Left lobe of liver (tissue), 2 donors: Measurements from ENCODE around the gene DDX60. TPM values are rescaled to one million over a fixed set of nuclear protein-coding genes. Genes with fewer than 3 reads are reported as not detected.

Experiments
- ATAC-seq: fragments of 200-7000 bp; cut with Tn5 transposase; one replicate; pipeline ENCODE4 v1.9.1; 2020; ENCODE audit warnings: mild to moderate bottlenecking, moderate library complexity
- DNase-seq: peaks from one replicate; pipeline ENCODE4 v3.0.0-alpha.2; 2020; ENCODE audit warnings: low spot score
- total RNA-seq: library from RNA; stranded (reverse); gene quantifications from one replicate; pipeline ENCODE4 v1.2.1, GENCODE V29; 2021
- donor health status: DM: no; HTN: no; CAD: no; lungs with moderate emphysema.
- donor health status: DM: no; HTN: yes; CAD: no.

The DDX60 gene
- total RNA-seq, 1 donor from 2014 or later = 4.3 TPM

DNA sequence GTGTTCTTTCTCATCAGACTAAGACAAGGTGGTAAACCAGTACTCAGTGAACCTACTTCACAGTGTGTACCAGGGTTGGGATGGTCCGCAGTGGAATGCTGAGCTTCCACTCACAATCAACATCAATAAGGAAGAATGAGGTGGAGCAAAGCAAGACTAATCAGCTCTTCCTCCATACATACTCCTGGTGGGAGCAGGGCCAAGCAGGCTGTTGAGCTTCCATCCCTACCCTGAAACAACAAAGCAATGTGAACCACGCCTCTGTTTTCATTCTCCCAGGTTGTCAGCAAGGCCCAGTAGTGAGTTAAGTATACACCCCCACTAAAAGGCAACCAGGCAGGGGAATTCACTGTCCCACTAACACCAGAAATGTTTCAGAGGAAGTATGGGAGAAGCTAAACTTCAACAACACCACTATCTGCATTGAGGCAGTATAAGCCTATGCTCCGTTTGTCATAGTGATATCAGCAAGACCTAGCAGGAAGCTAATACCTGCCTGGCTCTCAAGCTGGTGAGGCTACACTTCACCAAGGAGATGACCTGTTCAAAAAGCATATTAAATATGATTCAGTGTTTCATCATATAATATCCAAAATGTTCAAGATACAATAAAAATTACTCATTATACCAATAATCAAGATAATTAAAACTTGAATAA is 109.5 kb downstream of the DDX60 start:
- no peak for ATAC-seq
- DNase-seq = no peak

DNA sequence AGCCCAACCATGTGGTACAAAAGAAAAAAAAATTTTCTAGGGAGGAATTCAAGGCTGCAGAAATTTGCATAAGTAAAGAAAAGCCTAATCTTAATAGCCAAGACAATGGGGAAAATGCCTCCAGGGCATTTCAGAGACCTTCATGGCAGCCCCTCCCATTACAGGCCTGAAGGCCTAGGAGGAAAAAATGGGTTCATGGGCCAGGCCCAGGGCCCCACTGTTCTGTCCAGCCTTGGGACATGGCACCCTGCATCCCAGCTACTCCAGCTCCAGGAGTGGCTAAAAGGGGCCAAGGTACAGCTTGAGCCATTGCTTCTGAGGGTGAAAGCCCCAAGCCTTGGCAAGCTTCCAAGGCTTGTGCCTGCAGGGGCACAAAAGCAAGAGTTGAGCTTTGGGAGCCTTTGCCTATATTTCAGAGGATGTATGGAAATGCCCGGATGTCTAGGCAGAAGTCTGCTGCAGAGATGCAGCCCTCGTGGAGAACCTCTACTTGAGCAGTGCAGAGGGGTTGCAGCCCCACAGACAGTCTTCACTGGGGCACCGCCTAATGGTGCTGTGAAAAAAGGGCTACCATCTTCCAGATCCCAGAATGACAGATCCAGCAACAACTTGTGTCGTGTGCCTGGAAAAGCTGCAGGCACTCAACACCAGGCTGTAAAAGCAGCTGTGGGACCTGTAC is 115.2 kb downstream of the DDX60 start:
- DNase-seq (no peak), ATAC-seq (no peak)

DNA sequence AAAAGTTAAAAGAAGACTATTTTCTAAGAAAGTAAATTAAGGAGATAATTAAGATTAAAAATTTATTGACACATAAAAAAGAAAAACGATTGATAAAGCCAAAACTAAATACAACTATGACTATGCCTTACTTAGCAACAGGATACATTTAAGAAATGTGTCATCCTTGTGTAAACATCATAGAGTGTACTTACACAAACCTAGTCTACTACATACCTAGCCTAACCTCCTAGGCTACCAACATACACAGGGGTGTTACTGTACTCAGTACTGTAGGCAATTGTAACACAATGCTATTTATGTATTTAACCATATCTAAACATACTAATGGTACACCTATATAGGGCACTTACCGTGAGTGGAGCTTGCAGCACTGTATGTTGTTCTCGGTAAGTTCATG is 117.9 kb downstream of the DDX60 start:
- no peak for ATAC-seq
- no peak for DNase-seq

DNA sequence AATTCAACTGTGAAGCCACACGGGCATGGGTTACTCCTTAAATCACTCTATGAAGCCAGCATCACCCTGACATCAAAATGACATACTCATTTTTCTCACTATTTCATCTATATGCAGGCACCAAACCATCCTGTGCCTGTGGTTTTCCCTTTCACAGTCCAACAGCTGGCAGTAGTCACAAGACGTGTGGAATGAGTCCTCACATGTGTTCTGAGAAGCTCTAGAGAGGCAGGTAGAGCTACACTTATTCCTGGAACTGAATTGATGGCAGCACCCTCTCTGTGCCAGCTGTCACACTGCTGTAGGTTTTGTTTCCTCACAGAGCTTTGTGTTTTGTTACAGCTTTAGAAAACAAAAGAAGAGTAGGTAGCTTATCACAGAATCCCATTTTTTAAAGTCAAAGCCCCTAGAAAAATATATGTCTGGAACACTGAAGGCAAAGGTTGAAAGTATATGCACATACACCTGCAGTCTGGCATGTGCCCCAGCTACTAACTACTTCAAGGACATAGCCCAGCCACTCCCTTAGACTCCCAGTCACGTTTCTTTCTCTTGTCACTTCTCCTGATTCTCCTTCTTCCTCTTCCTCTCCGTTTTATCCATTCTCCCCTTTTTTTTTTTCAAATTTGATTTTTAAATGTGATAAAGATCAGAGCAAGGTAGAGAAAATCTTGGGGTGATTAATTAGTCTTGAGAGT is 119.1 kb downstream of the DDX60 start:
- DNase-seq (no peak), ATAC-seq (no peak)

DNA sequence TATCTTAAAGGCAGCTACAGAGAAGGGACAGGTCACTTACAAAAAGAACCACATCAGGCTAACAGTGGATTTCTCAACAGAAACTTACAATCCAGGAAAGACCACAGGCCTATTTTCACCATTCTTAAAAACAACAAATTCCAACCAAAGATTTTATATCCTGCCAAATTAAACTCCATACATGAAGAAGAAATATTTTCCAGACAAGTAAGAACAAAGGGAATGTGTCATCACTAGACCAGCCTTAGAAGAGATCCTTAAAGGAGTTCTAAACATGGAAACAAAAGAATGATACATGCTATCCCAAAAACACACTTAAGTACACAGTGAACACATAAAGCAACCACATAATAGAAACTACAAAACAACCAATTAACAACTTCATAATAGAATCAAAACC is 120.6 kb downstream of the DDX60 start:
- ATAC-seq (no peak), DNase-seq (no peak)

DNA sequence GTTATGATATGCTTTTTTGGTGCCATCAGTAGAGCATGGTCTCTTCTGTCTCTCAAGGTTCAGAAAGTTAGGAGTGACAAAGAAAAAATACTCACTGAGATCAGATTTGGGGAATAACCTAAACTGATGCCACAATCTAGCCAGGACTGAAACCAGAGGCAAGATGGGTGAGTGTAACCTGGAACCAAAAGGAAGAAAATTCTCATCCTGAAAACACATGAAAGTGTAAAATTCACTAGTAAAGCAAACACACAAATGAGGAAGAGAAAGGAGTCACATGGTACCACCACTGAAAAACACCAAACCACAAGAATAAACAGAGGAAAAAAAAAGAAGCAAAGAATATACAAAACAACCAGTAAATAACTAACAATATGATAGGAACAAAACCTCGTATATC is 129.8 kb downstream of the DDX60 start:
- ATAC-seq (no peak), DNase-seq (no peak)

DNA sequence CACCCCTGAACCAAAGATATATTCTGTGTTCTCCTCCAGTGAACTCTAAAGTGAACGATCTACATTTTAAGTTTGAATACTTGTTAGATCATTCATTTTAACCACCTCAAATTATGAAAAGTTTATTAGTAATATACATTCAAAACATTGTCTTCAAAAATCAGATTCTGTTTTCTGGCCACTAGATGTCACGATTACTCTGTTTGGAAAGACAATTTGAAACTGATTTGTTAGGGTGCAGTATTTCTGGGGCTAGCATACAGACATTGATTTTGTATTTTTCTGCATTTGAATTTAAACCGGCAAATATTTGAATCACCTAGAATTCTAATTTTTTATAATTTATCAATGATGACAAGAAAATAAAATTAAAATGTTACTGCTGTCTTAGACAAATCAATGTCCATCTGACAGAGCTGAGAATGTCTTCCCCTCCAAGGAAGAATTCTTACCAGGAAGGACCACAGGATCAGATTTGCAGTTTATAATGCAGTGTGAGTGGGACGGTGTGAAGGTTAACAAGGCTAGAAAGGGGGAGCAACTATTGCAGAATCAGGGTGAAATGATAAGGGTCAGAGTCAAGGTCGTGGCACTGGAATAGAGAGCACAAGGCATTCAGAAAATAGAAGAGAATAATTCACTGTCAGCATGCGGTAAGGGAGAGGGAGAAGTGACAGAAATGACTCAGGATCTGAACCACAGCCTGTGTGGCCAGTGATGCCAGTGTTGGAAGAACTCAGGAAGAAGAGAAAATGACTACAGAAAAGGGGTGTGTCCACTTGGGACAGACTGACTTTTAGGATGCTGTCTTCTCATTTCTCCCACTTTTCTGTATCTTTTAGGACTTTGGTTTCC is 134.6 kb downstream of the DDX60 start:
- no peak for DNase-seq
- no peak for ATAC-seq

DNA sequence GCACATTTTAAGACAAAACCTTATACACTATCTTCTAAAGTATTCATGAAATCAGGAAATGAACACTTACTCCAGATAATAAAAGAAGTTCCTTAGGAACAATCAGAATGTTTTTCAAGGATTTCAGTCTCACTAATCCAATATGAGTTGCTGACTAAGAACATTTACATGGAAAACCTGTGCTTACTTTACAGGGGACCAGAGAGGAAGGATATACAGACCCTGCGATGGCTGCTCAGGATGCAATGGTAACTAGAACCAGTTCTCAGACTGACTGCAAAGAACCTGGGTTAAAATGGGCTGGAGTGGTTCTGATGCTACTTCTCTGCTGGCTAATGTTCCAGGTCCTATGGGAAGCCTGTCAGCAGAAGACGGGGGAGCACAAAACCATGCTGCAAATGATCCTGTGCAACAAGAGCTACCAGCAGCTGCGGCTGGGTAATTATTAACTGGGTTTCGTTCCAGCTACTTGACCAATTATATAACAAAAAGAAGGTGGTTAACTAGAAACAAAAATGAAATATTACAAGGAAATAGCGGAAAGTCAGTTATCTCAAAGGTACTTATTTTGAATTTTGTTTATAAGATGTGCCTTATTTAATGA is 140.9 kb downstream of the DDX60 start:
- DNase-seq (peak; percentile 57), ATAC-seq (peak; percentile 97)

DNA sequence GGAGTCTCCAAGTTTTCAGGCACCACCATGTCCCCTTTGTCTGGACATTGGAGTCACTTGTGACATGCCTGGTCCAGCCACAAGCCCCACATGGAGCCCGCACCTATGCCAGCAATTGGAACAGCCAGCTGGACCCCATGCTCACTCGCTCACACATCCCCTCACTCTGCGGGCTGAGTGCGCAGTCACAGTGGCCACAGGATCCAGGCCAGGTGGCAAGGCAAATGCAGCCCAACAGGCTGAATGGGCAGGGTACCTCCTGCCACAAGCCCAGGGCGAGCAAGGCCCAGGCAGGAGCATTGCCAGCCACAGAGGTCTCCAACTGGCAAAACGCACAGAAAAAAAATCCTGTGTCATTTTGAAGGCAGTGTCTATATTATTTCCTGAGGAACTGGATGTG is 144.2 kb downstream of the DDX60 start:
- DNase-seq (no peak), ATAC-seq (no peak)

DNA sequence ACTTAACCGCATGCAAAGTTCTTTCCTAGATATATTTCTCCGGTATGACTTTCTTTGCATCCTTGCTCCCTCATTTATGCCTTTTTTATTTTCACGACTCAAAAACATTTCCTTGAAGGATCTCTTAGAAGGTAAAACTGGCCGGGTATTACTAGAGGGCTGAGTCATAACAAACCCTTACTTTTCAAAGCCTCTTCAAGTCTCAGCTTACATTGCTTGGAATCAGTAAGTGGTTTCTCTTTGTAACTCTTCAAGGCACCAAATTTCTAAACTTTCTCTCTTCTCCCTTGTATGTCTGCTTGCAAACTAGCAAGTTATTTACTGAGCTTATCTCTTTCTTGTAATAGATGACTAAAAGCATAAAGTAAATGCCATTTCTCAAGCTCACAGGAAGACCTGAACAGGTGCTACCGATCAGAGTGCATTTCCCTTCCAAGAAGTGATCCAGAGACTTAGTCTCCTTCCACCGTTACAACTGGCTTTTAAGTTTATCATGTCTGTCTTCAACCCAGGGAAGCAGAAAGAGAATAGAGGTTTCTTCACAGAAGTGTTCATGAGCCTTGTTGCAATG is 150.8 kb downstream of the DDX60 start:
- DNase-seq (no peak), ATAC-seq (no peak)

Other genes with a start within 250 kb of the DDX60 start
- 32.0 TPM for gene ANXA10, start 226.2 kb downstream of the DDX60 start, total RNA-seq
- gene DDX60L, start 161.7 kb upstream of the DDX60 start, total RNA-seq = 9.8 TPM
- gene PALLD, start 178.3 kb upstream of the DDX60 start, total RNA-seq = 8.9 TPM